Measurements from ENCODE around the gene KRTAP10-5. TPM values are rescaled to one million over a fixed set of nuclear protein-coding genes. Genes with fewer than 3 reads are reported as not detected.
A peak's percentile ranks its signal among the peaks of the same experiment; 100 is the strongest.

The KRTAP10-5 gene
- total RNA-seq, 1 donor = not detected

- Histone ChIP-seq H3K4me2 (ENCODE audit: insufficient read depth, low read length) (no peak overlapping the region), H2AFZ (ENCODE audit: low read length) (no peak overlapping the region), H3K27me3 (ENCODE audit: insufficient read depth, low read length) (no peaks in the 10 kb centered on the region), H3K4me3 (ENCODE audit: insufficient read depth, low read length) (no peak overlapping the region), H3K9me3 (ENCODE audit: low read depth, low read length) (no peaks in the 10 kb centered on the region), H4K20me1 (ENCODE audit: insufficient read depth, low read length) (no peaks in the 10 kb centered on the region), H3K36me3 (ENCODE audit: insufficient read depth, low read length) (no peaks in the 10 kb centered on the region), H3K27ac (ENCODE audit: low read depth, low read length) (no peak overlapping the region), H3K79me2 (ENCODE audit: insufficient read depth, low read length) (no peaks in the 10 kb centered on the region), H3K4me1 (ENCODE audit: insufficient read depth, low read length) (no peaks in the 10 kb centered on the region)
- TF ChIP-seq CTCF (IDR thresholded peaks at IDR 0.05; ENCODE audit: extremely low read depth, low read depth, low read length) = no peak
- no peak for DNase-seq (ENCODE audit: insufficient read length, low spot score, missing footprints)
These were observed 38.5 kb upstream of the KRTAP10-5 start for GRCh38 chr21:44618909-44619308.

- Histone ChIP-seq H3K27me3 (ENCODE audit: insufficient read depth, low read length) (no peaks in the 10 kb centered on the region), H2AFZ (ENCODE audit: low read length) (no peak overlapping the region), H3K4me2 (ENCODE audit: insufficient read depth, low read length) (no peak overlapping the region), H3K9me3 (ENCODE audit: low read depth, low read length) (no peaks in the 10 kb centered on the region), H3K4me3 (ENCODE audit: insufficient read depth, low read length) (no peak overlapping the region), H4K20me1 (ENCODE audit: insufficient read depth, low read length) (no peaks in the 10 kb centered on the region), H3K4me1 (ENCODE audit: insufficient read depth, low read length) (no peaks in the 10 kb centered on the region), H3K79me2 (ENCODE audit: insufficient read depth, low read length) (no peaks in the 10 kb centered on the region), H3K27ac (ENCODE audit: low read depth, low read length) (no peak overlapping the region), H3K36me3 (ENCODE audit: insufficient read depth, low read length) (no peaks in the 10 kb centered on the region)
- no peak for DNase-seq (ENCODE audit: insufficient read length, low spot score, missing footprints)
- peak; percentile 29 for TF ChIP-seq CTCF (IDR thresholded peaks at IDR 0.05; ENCODE audit: extremely low read depth, low read depth, low read length)
These were observed 38.1 kb upstream of the KRTAP10-5 start for GRCh38 chr21:44618504-44618903.

GRCh38 chr21:44617071-44617501, 36.7 kb upstream of the KRTAP10-5 start:
- no peak for TF ChIP-seq CTCF (IDR thresholded peaks at IDR 0.05; ENCODE audit: extremely low read depth, low read depth, low read length)
- Histone ChIP-seq H3K79me2 (ENCODE audit: insufficient read depth, low read length) (no peaks in the 10 kb centered on the region), H3K4me2 (ENCODE audit: insufficient read depth, low read length) (no peak overlapping the region), H3K4me1 (ENCODE audit: insufficient read depth, low read length) (no peaks in the 10 kb centered on the region), H3K27me3 (ENCODE audit: insufficient read depth, low read length) (no peaks in the 10 kb centered on the region), H2AFZ (ENCODE audit: low read length) (no peak overlapping the region), H3K36me3 (ENCODE audit: insufficient read depth, low read length) (no peaks in the 10 kb centered on the region), H3K9me3 (ENCODE audit: low read depth, low read length) (no peaks in the 10 kb centered on the region), H4K20me1 (ENCODE audit: insufficient read depth, low read length) (no peaks in the 10 kb centered on the region), H3K27ac (ENCODE audit: low read depth, low read length) (no peak overlapping the region), H3K4me3 (ENCODE audit: insufficient read depth, low read length) (no peak overlapping the region)
- no peak for DNase-seq (ENCODE audit: insufficient read length, low spot score, missing footprints)

GRCh38 chr21:44616591-44616926, 36.2 kb upstream of the KRTAP10-5 start:
- Histone ChIP-seq H3K79me2 (ENCODE audit: insufficient read depth, low read length) (no peaks in the 10 kb centered on the region), H3K27ac (ENCODE audit: low read depth, low read length) (no peak overlapping the region), H3K9me3 (ENCODE audit: low read depth, low read length) (peaks cover 3% of the 10 kb centered on the region), H3K4me1 (ENCODE audit: insufficient read depth, low read length) (no peaks in the 10 kb centered on the region), H3K4me3 (ENCODE audit: insufficient read depth, low read length) (no peak overlapping the region), H3K36me3 (ENCODE audit: insufficient read depth, low read length) (no peaks in the 10 kb centered on the region), H3K4me2 (ENCODE audit: insufficient read depth, low read length) (no peak overlapping the region), H3K27me3 (ENCODE audit: insufficient read depth, low read length) (no peaks in the 10 kb centered on the region), H4K20me1 (ENCODE audit: insufficient read depth, low read length) (no peaks in the 10 kb centered on the region), H2AFZ (ENCODE audit: low read length) (no peak overlapping the region)
- no peak for TF ChIP-seq CTCF (IDR thresholded peaks at IDR 0.05; ENCODE audit: extremely low read depth, low read depth, low read length)
- no peak for DNase-seq (ENCODE audit: insufficient read length, low spot score, missing footprints)
